OCI-LY7 (cell line): ENCODE data around the gene TTL. TPM values are rescaled to one million over a fixed set of nuclear protein-coding genes. Genes with fewer than 3 reads are reported as not detected.
"Not testable (repeated sequence)": the region's sequence is repeated elsewhere in the genome, so short reads cannot be mapped to it uniquely, and the experiment has no call there.

Experiments used
- BruUV-seq: library from RNA; stranded (reverse); fragments of 400-500 nt; replicated peaks from 2 replicates; lab custom pipeline; 2021; lab: Mats Ljungman, UMichigan
- CTCF ChIA-PET: fragments of 300-600 bp; sonication (Branson Sonifier 250); formaldehyde crosslinking; loops from one replicate; lab custom pipeline; 2022; ENCODE audit warnings: antibody characterized with exemption; ENCODE audit not compliant: unreplicated experiment; lab: Charles Lee
- POLR2A ChIA-PET: fragments of 300-600 bp; sonication (Branson Sonifier 250); formaldehyde crosslinking; loops from one replicate; lab custom pipeline; 2022; ENCODE audit warnings: antibody characterized with exemption; lab: Charles Lee
- DNase-seq: peaks from one replicate; pipeline ENCODE4 v3.0.0-alpha.2; 2015; ENCODE audit warnings: low spot score
- H2AFZ ChIP-seq: fragments of 200-600 bp; sonication (generic), shearing (Covaris generic); 2 replicates; pipeline ENCODE4 v1.6.1; 2014; ENCODE audit warnings: mild to moderate bottlenecking, antibody characterized with exemption, low read length, moderate library complexity
- H3K27ac ChIP-seq: fragments of 200-600 bp; sonication (generic); 2 replicates; pipeline ENCODE4 v1.5.1; 2014; ENCODE audit warnings: mixed run types, low read depth, mild to moderate bottlenecking, moderate library complexity, low read length, inconsistent platforms; ENCODE audit not compliant: poor library complexity, severe bottlenecking
- H3K36me3 ChIP-seq: fragments of 200-600 bp; sonication (generic); 2 replicates; pipeline ENCODE4 v1.6.1; 2014; ENCODE audit warnings: mild to moderate bottlenecking, antibody characterized with exemption, low read length, moderate library complexity, mixed read lengths; ENCODE audit not compliant: insufficient read depth
- H3K4me1 ChIP-seq: fragments of 200-600 bp; sonication (generic); 2 replicates; pipeline ENCODE4 v1.5.1; 2014; ENCODE audit warnings: mild to moderate bottlenecking, low read length; ENCODE audit not compliant: insufficient read depth, poor library complexity, severe bottlenecking
- H3K4me2 ChIP-seq: fragments of 200-600 bp; sonication (generic); 2 replicates; pipeline ENCODE4 v1.6.1; 2014; ENCODE audit warnings: mild to moderate bottlenecking, low read length
- H3K4me3 ChIP-seq: fragments of 200-600 bp; sonication (generic); 2 replicates; pipeline ENCODE4 v1.5.1; 2014; ENCODE audit warnings: mild to moderate bottlenecking, low read depth, low read length; ENCODE audit not compliant: poor library complexity, severe bottlenecking
- H3K79me2 ChIP-seq: fragments of 200-600 bp; sonication (generic); 2 replicates; pipeline ENCODE4 v1.6.1; 2016; ENCODE audit warnings: low read depth, mild to moderate bottlenecking, low read length, moderate library complexity, mixed read lengths; ENCODE audit not compliant: insufficient read depth
- H3K9me2 ChIP-seq: fragments of 200-600 bp; sonication (generic); 2 replicates; pipeline ENCODE4 v1.6.1; 2016; ENCODE audit warnings: mild to moderate bottlenecking, low read length, mixed read lengths; ENCODE audit not compliant: insufficient read depth
- H3K9me3 ChIP-seq: fragments of 200-600 bp; sonication (generic); 2 replicates; pipeline ENCODE4 v1.6.1; 2014; ENCODE audit warnings: mild to moderate bottlenecking, mixed run types, low read length, mixed read lengths
- H4K20me1 ChIP-seq: fragments of 200-600 bp; sonication (generic); 2 replicates; pipeline ENCODE4 v1.6.1; 2014; ENCODE audit warnings: mild to moderate bottlenecking, antibody characterized with exemption, low read length, moderate library complexity, mixed read lengths; ENCODE audit not compliant: insufficient read depth
- CTCF ChIP-seq: fragments of 200-600 bp; sonication (generic); conservative IDR thresholded peaks from 2 replicates; pipeline ENCODE4 v1.5.1; 2014; ENCODE audit warnings: mild to moderate bottlenecking, antibody characterized with exemption, low read length, moderate library complexity, mixed read lengths
- EZH2phosphoT487 ChIP-seq: fragments of 200-600 bp; sonication (generic); IDR thresholded peaks from 2 replicates; pipeline ENCODE4 v1.6.1; 2018; ENCODE audit warnings: low read depth, borderline replicate concordance, mild to moderate bottlenecking, mixed run types, antibody characterized with exemption, low read length, moderate library complexity, mixed read lengths
- intact Hi-C: fragments of 100-400 bp; cut with micrococcal nuclease; formaldehyde crosslinking; loops from one replicate; pipeline ENCODE4 v1.10.0; 2022; ENCODE audit not compliant: unreplicated experiment
- total RNA-seq, 2 experiments: library from RNA; depleted of rRNA in 1 of 2; stranded (reverse); fragments of >200 nt in 1 of 2; shearing (Covaris generic) in 1 of 2; gene quantifications; 2 replicates each; pipeline ENCODE4 v1.2.3, GENCODE V29; 2014 to 2022

TTL gene
- total RNA-seq, 2 experiments from 2014 or later, result 27.1 to 45.1 TPM

- CTCF ChIA-PET, result no interaction called here
- Histone ChIP-seq H3K9me2 (no peaks in the 10 kb centered on the region), H3K27ac (no peak overlapping the region), H3K4me2 (no peak overlapping the region), H2AFZ (no peak overlapping the region), H3K4me1 (no peaks in the 10 kb centered on the region), H3K9me3 (no peaks in the 10 kb centered on the region), H3K36me3 (peaks cover 34% of the 10 kb centered on the region), H4K20me1 (no peaks in the 10 kb centered on the region), H3K79me2 (no peaks in the 10 kb centered on the region), H3K4me3 (no peak overlapping the region)
- no peak for TF ChIP-seq CTCF
- no peak for TF ChIP-seq EZH2phosphoT487
- no peak for DNase-seq
- BruUV-seq, result no TSS peak
- POLR2A ChIA-PET, result interaction anchor here (0.5 to 0.7 kb wide), 3 partner anchors 37 to 375 kb away, joined by 3 to 13 read pairs (median 4); no protein-coding TSS in a partner anchor
- intact Hi-C loops, result no loop called here
These were observed 52.9 kb downstream of the TTL start for GRCh38 chr2:112534826-112535225.

GRCh38 chr2:112536665-112537064, 54.7 kb downstream of the TTL start:
- CTCF ChIA-PET, H3K27ac ChIP-seq, H4K20me1 ChIP-seq, H3K9me3 ChIP-seq, BruUV-seq, H3K4me3 ChIP-seq, intact Hi-C loops, H3K79me2 ChIP-seq, H3K4me1 ChIP-seq, DNase-seq, H2AFZ ChIP-seq, H3K4me2 ChIP-seq, POLR2A ChIA-PET, H3K9me2 ChIP-seq: not testable (repeated sequence)
- H3K36me3 ChIP-seq, result peaks cover 18% of the 10 kb centered on the region

DNA sequence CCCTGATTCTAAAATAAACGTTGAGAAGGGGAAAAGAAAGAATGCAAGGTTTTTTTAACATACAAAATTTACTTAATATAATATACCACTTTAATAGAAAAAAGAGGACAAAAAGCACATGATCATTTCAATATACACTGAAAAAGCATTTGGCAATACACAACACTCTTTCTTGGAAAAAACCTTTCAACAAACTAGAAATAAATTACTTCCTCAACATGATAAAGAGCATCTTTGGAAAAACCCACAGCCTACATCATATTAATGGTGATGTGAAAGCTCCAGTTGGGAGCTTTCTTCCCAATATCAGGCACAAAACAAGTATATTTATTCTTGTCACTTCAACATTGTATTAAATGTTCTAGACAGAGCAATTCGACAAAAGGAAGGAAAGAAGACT, 57.4 kb downstream of the TTL start:
- no peak overlapping the region for H3K4me3 ChIP-seq
- intact Hi-C loops, result no loop called here
- H3K4me2 ChIP-seq, result no peak overlapping the region
- H4K20me1 ChIP-seq, result peaks cover 6% of the 10 kb centered on the region; the same call in 1 of the 2 replicates
- POLR2A ChIA-PET, result no interaction called here
- H3K27ac ChIP-seq, result no peak overlapping the region
- no peaks in the 10 kb centered on the region for H3K36me3 ChIP-seq
- peaks cover 25% of the 10 kb centered on the region for H3K79me2 ChIP-seq
- BruUV-seq, result no TSS peak
- H2AFZ ChIP-seq, result no peak overlapping the region
- no peaks in the 10 kb centered on the region for H3K9me2 ChIP-seq
- CTCF ChIA-PET, result no interaction called here
- H3K9me3 ChIP-seq, result no peaks in the 10 kb centered on the region
- DNase-seq, result no peak
- TF ChIP-seq EZH2phosphoT487 (no peak), CTCF (no peak)
- peaks cover 10% of the 10 kb centered on the region for H3K4me1 ChIP-seq
